Upper lobe of left lung (tissue), 6 donors: ENCODE data around the gene AMDHD2. TPM values are rescaled to one million over a fixed set of nuclear protein-coding genes. Genes with fewer than 3 reads are reported as not detected.

Experiments
- ATAC-seq, 2 donors: fragments of 200-7000 bp; cut with Tn5 transposase; one replicate each; pipeline ENCODE4 v1.9.1; 2022; ENCODE audit warnings: mild to moderate bottlenecking in 2 of 2, moderate library complexity in 2 of 2; ENCODE audit not compliant: low FRiP score in 2 of 2
- DNase-seq, 2 donors: peaks; one replicate each; pipeline ENCODE4 v3.0.0-alpha.2; 2019 to 2020
- H3K27ac ChIP-seq, 4 donors: fragments of 200-600 bp; sonication (generic); one replicate each; pipeline ENCODE4 v1.5.1; 2016 to 2019
- H3K27me3 ChIP-seq, 4 donors: fragments of 200-600 bp; sonication (generic); one replicate each; pipeline ENCODE4 v1.5.1; 2017 to 2019
- H3K36me3 ChIP-seq, 4 donors: fragments of 200-600 bp; sonication (generic); one replicate each; pipeline ENCODE4 v1.5.1; 2016 to 2019
- H3K4me1 ChIP-seq, 4 donors: fragments of 200-600 bp; sonication (generic); one replicate each; pipeline ENCODE4 v1.5.1; 2018 to 2019
- H3K4me3 ChIP-seq, 4 donors: fragments of 200-600 bp; sonication (generic); one replicate each; pipeline ENCODE4 v1.5.1; 2017 to 2019; ENCODE audit warnings: mild to moderate bottlenecking in 2 of 4, moderate library complexity in 1 of 4
- H3K9me3 ChIP-seq, 4 donors: fragments of 200-600 bp; sonication (generic); one replicate each; pipeline ENCODE4 v1.5.1; 2018 to 2019
- CTCF ChIP-seq, 6 experiments: fragments of 450-650 bp in 4 of 6; fragments of 200-600 bp in 2 of 6; sonication (generic) in 2 of 6; IDR thresholded peaks; one replicate each; pipeline ENCODE4 v1.5.1; 2016 to 2019; ENCODE audit warnings: antibody characterized with exemption in 6 of 6
- EP300 ChIP-seq, 4 donors: sonication (generic); formaldehyde crosslinking; IDR thresholded peaks; one replicate each; pipeline ENCODE4 v1.5.1; 2017; ENCODE audit warnings: antibody characterized with exemption in 4 of 4, control low read depth in 2 of 4
- POLR2A ChIP-seq, 4 donors: fragments of 450-650 bp; IDR thresholded peaks; one replicate each; pipeline ENCODE4 v1.5.1; 2016 to 2017; ENCODE audit warnings: antibody characterized with exemption in 4 of 4, mild to moderate bottlenecking in 2 of 4
- POLR2AphosphoS5 ChIP-seq, 2 donors: sonication (generic); formaldehyde crosslinking; IDR thresholded peaks; one replicate each; pipeline ENCODE4 v1.5.1; 2017; ENCODE audit warnings: antibody characterized with exemption in 2 of 2
- WGBS, 2 donors: methylation state at CpG; one replicate each; pipeline ENCODE4 v1.1.5; 2017 to 2018; 5-methylcytosine and 5-hydroxymethylcytosine counted together
- total RNA-seq, 6 donors: library from RNA; depleted of rRNA in 4 of 6; stranded (reverse); fragments of >200 nt in 4 of 6; gene quantifications; one replicate each; pipeline versions ENCODE4 v1.1.0 to v1.2.1, GENCODE V29; 2016 to 2021
- donor health status: DM: no; HTN: no; CAD: no; lungs with moderate emphysema.
- donor health status: DM: no; HTN: yes; CAD: no; lungs with severe emphysema.

The AMDHD2 gene
- total RNA-seq, 6 donors from 2014 or later = 33.0 to 126 (median 68.4) TPM

GRCh38 chr16:2481676-2482075 is 38.5 kb upstream of the AMDHD2 start:
- TF ChIP-seq POLR2AphosphoS5 (IDR thresholded peaks at IDR 0.05) (no peak), EP300 (IDR thresholded peaks at IDR 0.05) (no peak), CTCF (IDR thresholded peaks at IDR 0.05) (no peak), POLR2A (IDR thresholded peaks at IDR 0.05) (no peak)
- DNase-seq (no peak), ATAC-seq (no peak)
- Histone ChIP-seq H3K4me1 (peaks cover 45 to 71% (median 63%) of the 10 kb centered on the region in 4 donors), H3K4me3 (no peak overlapping the region), H3K27me3 (no peaks in the 10 kb centered on the region), H3K27ac (peak overlapping the region; percentile 58 to 67 (median 65)), H3K9me3 (no peaks in the 10 kb centered on the region), H3K36me3 (no peaks in the 10 kb centered on the region)
- whole genome bisulfite sequencing, 2 donors = 80 to 82% methylated on average over 4 to 7 of the region's 7 CpGs

- Histone ChIP-seq H3K4me3 (no peak overlapping the region), H3K4me1 (peaks cover 51 to 71% (median 66%) of the 10 kb centered on the region in 4 donors), H3K9me3 (no peaks in the 10 kb centered on the region), H3K27me3 (no peaks in the 10 kb centered on the region), H3K36me3 (no peaks in the 10 kb centered on the region), H3K27ac (peak overlapping the region in 3 of 4 donors; percentile 58 to 65 (median 64))
- WGBS, 2 donors = 73 to 80% methylated on average over 13 of the region's 13 CpGs
- TF ChIP-seq POLR2AphosphoS5 (IDR thresholded peaks at IDR 0.05) (no peak), EP300 (IDR thresholded peaks at IDR 0.05) (no peak), POLR2A (IDR thresholded peaks at IDR 0.05) (no peak), CTCF (IDR thresholded peaks at IDR 0.05) (no peak)
- DNase-seq (no peak), ATAC-seq (no peak)
These were observed 37.9 kb upstream of the AMDHD2 start for GRCh38 chr16:2482249-2482648.

- DNase-seq = peak in 1 of 2 donors; percentile 89
- Histone ChIP-seq H3K27me3 (no peaks in the 10 kb centered on the region), H3K9me3 (no peaks in the 10 kb centered on the region), H3K27ac (peak overlapping the region; percentile 36 to 65 (median 61)), H3K4me1 (peaks cover 49 to 71% (median 68%) of the 10 kb centered on the region in 4 donors), H3K36me3 (no peaks in the 10 kb centered on the region), H3K4me3 (peak overlapping the region in 2 of 4 donors; percentile 0 to 15)
- TF ChIP-seq POLR2AphosphoS5 (IDR thresholded peaks at IDR 0.05) (no peak), EP300 (IDR thresholded peaks at IDR 0.05) (no peak), POLR2A (IDR thresholded peaks at IDR 0.05) (peak in 1 of 4 donors; percentile 11), CTCF (IDR thresholded peaks at IDR 0.05) (no peak)
- WGBS, 2 donors = 46 to 59% methylated on average over 32 of the region's 32 CpGs
- ATAC-seq = peak; percentile 6 to 78
These were observed 37.2 kb upstream of the AMDHD2 start for GRCh38 chr16:2482708-2483534.

- no peak overlapping the region for H3K4me3 ChIP-seq
These were observed 36.0 kb upstream of the AMDHD2 start for GRCh38 chr16:2483939-2484897.

More at GRCh38 chr16:2483939-2484897, 36.0 kb upstream of the AMDHD2 start:
- ATAC-seq (no peak), DNase-seq (peak in 1 of 2 donors; percentile 49)
- WGBS, 2 donors = 88 to 91% methylated on average over 11 to 16 of the region's 16 CpGs
- Histone ChIP-seq H3K4me1 (peaks cover 45 to 70% (median 65%) of the 10 kb centered on the region in 4 donors), H3K36me3 (no peaks in the 10 kb centered on the region), H3K27ac (peak overlapping the region in 3 of 4 donors; percentile 4 to 65 (median 51)), H3K9me3 (no peaks in the 10 kb centered on the region), H3K27me3 (no peaks in the 10 kb centered on the region)
- TF ChIP-seq CTCF (IDR thresholded peaks at IDR 0.05) (no peak), EP300 (IDR thresholded peaks at IDR 0.05) (no peak), POLR2A (IDR thresholded peaks at IDR 0.05) (no peak), POLR2AphosphoS5 (IDR thresholded peaks at IDR 0.05) (no peak)
